NCI-H82 treated with DMSO at 0.1 percent for 48 hours (cell line): ENCODE results near the gene PRPSAP1.

Experiments used
- DNase-seq: peaks from one replicate; lab custom pipeline; 2025; ENCODE audit not compliant: unreplicated experiment; lab: John Stamatoyannopoulos, UW

PRPSAP1 gene

GRCh38 chr17:76383546-76384221 lies 30.0 kb upstream of the PRPSAP1 start:
- no peak for DNase-seq

DNA sequence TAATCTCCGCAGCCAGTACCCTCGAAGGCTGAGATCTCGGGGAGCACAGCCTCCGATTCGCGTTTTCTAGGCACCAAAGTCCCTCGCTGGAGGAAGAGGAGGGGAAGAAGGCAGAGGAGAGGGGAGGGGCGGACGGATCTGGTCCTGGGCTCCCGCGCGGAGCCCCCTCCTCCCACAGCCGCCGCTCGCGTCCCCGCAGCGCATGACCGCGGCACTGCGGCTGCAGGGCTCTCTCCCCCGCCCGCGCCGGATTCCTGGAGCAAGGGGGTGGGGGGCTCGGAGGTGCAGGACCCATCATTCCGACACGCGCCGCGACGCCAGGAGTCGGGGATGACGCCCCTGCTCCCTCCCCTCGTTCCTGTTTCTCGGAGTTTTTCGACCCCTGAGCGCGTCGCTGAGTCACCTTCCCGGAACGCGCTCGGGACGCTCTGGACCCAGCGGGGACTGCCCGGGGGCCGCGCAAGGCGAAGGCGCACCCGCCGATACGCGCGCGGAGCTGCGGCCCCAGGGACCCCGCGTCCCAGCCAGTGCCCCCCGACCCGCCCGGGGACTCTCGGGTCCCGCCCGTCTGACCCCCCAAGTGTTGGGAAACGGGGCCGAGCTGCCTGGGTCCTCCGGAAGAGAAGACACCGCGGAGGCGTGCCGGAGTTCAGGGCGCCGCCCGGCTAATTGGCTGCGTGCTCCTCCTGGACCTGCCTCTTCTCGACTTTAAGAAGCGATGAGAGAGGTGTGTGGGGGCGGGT lies 29.3 kb upstream of the PRPSAP1 start:
- peak; percentile 30 for DNase-seq

- no peak for DNase-seq
Measured at GRCh38 chr17:76382351-76382802, 28.7 kb upstream of the PRPSAP1 start.

- no peak for DNase-seq
Measured at GRCh38 chr17:76381633-76382350, 28.1 kb upstream of the PRPSAP1 start.

DNA sequence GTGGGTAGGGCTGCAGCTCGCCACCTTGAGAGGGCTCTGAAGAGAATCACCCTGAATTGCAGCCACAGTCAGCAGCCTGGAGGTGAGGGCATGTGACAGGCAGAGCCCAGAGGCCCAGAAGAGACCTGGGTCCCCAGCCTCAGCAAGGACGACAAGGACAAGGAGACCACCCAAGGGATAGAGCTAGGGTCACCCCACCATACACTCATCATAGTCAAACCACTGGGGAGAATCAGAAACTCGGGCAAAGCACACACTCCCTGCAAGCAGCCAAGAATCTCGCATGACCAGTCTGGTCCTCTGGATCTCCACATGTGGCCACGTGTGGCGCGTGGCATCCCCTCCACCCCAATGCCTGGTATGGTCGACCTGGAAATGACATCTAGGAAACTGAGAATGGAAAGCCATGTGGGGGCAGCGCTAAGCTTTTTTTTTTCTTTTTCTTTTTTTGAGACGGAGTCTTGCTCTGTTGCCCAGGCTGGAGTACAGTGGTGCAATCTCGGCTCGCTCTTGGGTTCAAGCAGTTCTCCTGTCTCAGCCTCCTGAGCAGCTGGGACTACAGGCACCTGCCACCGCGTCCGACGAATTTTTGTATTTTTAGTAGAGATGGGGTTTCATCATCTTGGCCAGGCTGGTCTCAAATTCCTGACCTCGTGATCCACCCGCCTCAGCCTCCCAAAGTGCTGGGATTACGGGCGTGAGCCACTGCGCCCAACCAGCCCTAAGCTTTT lies 26.1 kb upstream of the PRPSAP1 start:
- DNase-seq, result no peak

DNA sequence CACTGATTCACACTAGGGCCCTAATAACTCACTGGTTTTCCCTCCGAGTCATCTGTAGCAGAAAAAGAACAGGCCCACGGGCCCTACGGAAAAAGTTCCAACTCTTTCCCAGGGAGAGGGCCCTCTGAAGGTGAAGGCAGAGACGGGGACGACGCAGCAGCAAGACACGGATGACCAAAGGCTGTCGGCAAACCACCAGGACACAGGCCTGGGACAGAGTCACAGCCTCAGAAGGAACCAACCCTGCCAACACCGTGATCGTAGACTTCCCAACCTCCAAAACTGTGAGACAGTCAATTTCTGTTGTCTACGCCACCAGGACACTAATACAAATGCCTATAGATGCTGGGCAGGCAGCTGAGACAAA lies 25.5 kb upstream of the PRPSAP1 start:
- DNase-seq, result no peak

DNA sequence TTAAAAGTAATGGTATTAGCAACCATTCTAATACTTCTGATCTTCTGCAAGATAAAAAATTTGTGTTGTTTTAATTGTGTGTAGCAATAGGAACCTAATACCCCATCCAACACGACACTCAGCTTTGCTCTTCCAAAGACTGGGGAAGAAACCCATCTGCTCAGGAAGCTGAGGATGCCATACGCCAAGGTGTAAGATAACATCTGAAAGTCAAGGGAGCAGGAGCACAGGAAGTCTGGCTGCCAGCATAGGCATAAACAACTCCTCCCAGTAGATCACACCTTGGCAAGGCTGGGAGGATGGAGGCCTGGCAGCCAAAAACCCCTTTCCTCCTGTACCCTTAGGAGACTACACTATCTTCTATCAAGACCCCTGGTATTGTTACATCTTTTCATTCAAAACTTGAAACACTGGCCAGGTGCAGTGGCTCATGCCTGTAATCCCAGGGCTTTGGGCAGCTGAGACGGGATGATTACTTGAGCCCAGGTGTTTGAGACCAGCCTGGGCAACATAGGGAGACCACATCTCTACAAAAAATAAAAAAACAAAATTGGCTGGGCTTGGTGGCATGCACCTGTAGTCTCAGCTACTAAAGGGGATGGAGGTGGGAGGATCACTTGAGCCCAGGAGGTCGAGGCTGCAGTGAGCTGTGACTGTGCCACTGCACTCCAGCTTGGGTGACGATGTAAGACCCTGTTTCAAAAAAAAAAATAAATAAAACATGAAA lies 25.0 kb upstream of the PRPSAP1 start:
- no peak for DNase-seq

DNA sequence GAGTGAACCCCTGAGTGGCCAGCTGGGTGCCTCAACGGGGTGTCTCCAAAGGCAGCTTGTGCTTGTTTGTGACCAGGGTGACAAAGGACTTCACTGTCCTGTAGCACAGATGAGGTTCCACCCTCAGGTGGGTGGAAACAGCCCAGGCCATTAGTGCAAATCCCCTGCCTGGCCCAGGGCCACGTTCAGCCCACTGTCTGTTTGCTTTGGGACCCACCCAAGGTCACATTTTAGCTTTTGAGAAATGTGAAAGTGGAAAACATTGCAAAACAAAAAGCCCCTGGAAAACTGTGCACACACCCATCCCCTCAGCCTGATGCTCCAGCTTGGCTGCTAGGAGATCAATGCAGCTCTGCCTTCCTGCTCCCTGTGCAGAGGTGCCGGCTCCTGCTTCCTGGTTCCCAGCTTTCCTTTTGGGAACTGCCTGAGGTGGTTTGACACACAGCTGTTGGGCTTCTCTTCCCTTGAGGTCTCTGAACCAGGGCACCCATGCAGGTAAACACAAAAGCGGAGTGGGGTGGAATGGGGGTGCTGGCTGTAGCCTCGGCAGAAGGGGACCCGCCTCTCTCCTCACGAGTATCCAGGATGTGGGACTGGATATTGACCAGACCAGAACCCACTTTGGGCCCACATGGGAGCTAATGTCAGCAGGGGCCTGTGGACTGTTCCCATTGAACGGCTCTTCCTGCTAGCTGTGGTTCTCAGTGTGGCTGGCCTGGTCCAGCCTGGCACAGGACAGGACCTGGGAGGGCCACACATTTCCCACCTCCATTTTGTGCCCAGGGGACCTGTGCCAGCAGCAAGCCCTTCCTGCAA lies 22.8 kb upstream of the PRPSAP1 start:
- no peak for DNase-seq

- no peak for DNase-seq
Measured at GRCh38 chr17:76371656-76372628, 18.2 kb upstream of the PRPSAP1 start.

- DNase-seq, result no peak
Measured at GRCh38 chr17:76370261-76370993, 16.7 kb upstream of the PRPSAP1 start.

DNA sequence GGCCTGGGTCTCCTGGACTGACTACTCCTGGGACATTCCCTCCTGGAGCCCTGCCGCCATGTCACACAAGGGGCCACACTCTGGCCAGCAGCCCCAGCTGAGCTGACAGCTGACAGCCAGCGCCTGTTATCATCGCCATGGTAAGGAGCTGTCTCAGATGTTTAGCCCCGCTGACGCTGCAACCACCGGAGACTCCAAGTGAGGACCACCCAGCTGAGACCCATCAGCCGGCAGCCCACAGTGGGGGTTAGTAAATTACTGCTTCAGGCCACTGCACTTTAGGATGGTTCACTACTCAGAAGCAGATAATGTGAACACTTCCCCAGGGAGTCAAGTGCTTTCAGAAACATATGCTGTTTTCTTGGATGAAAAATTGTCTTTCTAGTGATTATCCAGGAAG lies 16.1 kb upstream of the PRPSAP1 start:
- DNase-seq, result no peak

GRCh38 chr17:76369379-76369778 lies 15.7 kb upstream of the PRPSAP1 start:
- no peak for DNase-seq

DNA sequence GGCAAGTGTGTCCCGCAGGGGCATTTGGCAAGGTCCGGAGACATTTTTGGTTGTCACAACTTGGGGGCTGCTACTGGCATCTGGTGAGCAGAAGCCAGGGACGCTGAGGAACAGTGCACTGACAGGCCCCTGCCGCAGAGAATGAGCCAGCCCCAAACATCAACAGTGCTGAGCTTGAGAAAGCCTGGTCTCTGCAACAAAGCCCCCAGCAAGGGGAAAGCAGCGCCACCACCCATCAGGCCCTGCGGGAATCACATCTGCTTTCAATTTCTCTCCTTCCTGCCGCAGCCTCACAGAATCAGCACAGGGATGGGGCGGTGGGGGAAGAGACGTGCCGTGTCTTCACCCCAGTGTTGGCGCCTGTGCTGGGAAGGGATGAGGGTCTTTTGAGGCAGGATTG lies 14.8 kb upstream of the PRPSAP1 start:
- no peak for DNase-seq

GRCh38 chr17:76367642-76368041 lies 13.9 kb upstream of the PRPSAP1 start:
- no peak for DNase-seq

DNA sequence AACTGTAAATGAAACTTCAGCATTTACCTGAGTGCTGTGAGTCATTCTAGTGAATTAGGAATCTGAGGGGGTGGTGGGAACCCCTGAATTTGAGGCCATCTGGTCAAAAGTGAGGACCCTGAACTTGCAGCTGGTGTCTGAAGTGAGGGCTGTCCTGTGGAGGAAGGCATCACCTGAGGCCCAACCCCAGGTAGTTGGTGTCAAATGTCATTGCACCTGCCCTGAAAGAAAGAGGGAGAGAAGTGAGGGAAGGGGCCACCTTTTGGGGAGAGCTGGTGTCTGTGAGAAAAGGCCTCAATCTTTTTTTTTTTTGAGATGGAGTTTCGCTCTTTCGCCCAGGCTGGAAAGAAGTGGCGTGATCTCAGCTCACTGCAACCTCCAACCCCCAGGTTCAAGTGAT lies 12.5 kb upstream of the PRPSAP1 start:
- no peak for DNase-seq

GRCh38 chr17:76365256-76365903 lies 11.7 kb upstream of the PRPSAP1 start:
- DNase-seq, result no peak

GRCh38 chr17:76363107-76363842 lies 9.6 kb upstream of the PRPSAP1 start:
- no peak for DNase-seq
